ENCODE results near the gene WDR12.
"Not testable (repeated sequence)": the region's sequence is repeated elsewhere in the genome, so short reads cannot be mapped to it uniquely, and the experiment has no call there.

WDR12 gene

GRCh38 chr2:202910698-202911097, 775 bp downstream of the WDR12 start:
- no peak overlapping the region for H2AK5ac ChIP-seq (ENCODE audit: low read length)
- H4K8ac ChIP-seq (ENCODE audit: low read depth, low read length) = no peak overlapping the region
- no peak overlapping the region for H3K23ac ChIP-seq (ENCODE audit: low read length)
- no peak overlapping the region for H2BK120ac ChIP-seq (ENCODE audit: low read depth, low read length)
- H3K4me2 ChIP-seq (ENCODE audit: low read length) = peak overlapping the region; percentile 15
- H3K27me3 ChIP-seq (ENCODE audit: insufficient read depth, low read length, poor library complexity) = no peaks in the 10 kb centered on the region
- peak overlapping the region; percentile 60 for H3K9ac ChIP-seq (ENCODE audit: low read length)
- no peak overlapping the region for H4K5ac ChIP-seq (ENCODE audit: low read length)
- DNase-seq = no peak
- no peak overlapping the region for H3K18ac ChIP-seq (ENCODE audit: low read length)
- H3K27ac ChIP-seq (ENCODE audit: low read depth, low read length) = no peak overlapping the region
- H2BK15ac ChIP-seq (replicated peaks; ENCODE audit: low read depth) = no peak overlapping the region
- no CpG with 5 or more reads among the region's 3 CpGs for WGBS (ENCODE audit: extremely low coverage, insufficient coverage, low lambda C conversion rate)
- H3K56ac ChIP-seq (ENCODE audit: low read length) = peak overlapping the region; percentile 65
- H2BK5ac ChIP-seq (ENCODE audit: low read length) = no peak overlapping the region
- no peaks in the 10 kb centered on the region for H3K79me1 ChIP-seq (ENCODE audit: low read length)
- H3K4me1 ChIP-seq (ENCODE audit: control insufficient read depth, low read depth, low read length) = no peaks in the 10 kb centered on the region
- no peaks in the 10 kb centered on the region for H3K36me3 ChIP-seq (ENCODE audit: control insufficient read depth, insufficient read depth, low read length)
- H3K4me3 ChIP-seq (ENCODE audit: low read length) = peak overlapping the region; percentile 41
- no peak overlapping the region for H3K4ac ChIP-seq (ENCODE audit: low read depth, low read length)
- H3K79me2 ChIP-seq (ENCODE audit: control insufficient read depth, insufficient read depth, low read length) = peaks cover 36% of the 10 kb centered on the region

GRCh38 chr2:202910250-202910649, 1.2 kb downstream of the WDR12 start:
- H3K18ac ChIP-seq (ENCODE audit: low read length); H2BK5ac ChIP-seq (ENCODE audit: low read length); DNase-seq; H3K4ac ChIP-seq (ENCODE audit: low read depth, low read length); H3K4me3 ChIP-seq (ENCODE audit: low read length); H3K4me1 ChIP-seq (ENCODE audit: control insufficient read depth, low read depth, low read length); H3K27me3 ChIP-seq (ENCODE audit: insufficient read depth, low read length, poor library complexity); H3K56ac ChIP-seq (ENCODE audit: low read length); H2AK5ac ChIP-seq (ENCODE audit: low read length); H3K36me3 ChIP-seq (ENCODE audit: control insufficient read depth, insufficient read depth, low read length); H3K79me1 ChIP-seq (ENCODE audit: low read length); H3K4me2 ChIP-seq (ENCODE audit: low read length); H3K9ac ChIP-seq (ENCODE audit: low read length); H4K5ac ChIP-seq (ENCODE audit: low read length); H3K27ac ChIP-seq (ENCODE audit: low read depth, low read length); H2BK15ac ChIP-seq (replicated peaks; ENCODE audit: low read depth); H4K8ac ChIP-seq (ENCODE audit: low read depth, low read length); H2BK120ac ChIP-seq (ENCODE audit: low read depth, low read length); H3K23ac ChIP-seq (ENCODE audit: low read length): not testable (repeated sequence)
- no CpG with 5 or more reads among the region's 5 CpGs for WGBS (ENCODE audit: extremely low coverage, insufficient coverage, low lambda C conversion rate)
- H3K79me2 ChIP-seq (ENCODE audit: control insufficient read depth, insufficient read depth, low read length) = peaks cover 36% of the 10 kb centered on the region

- no CpG with 5 or more reads among the region's 6 CpGs for WGBS (ENCODE audit: extremely low coverage, insufficient coverage, low lambda C conversion rate)
- no peak overlapping the region for H3K4me3 ChIP-seq (ENCODE audit: low read length)
- H4K8ac ChIP-seq (ENCODE audit: low read depth, low read length) = no peak overlapping the region
- no peaks in the 10 kb centered on the region for H3K36me3 ChIP-seq (ENCODE audit: control insufficient read depth, insufficient read depth, low read length)
- no peaks in the 10 kb centered on the region for H3K4me1 ChIP-seq (ENCODE audit: control insufficient read depth, low read depth, low read length)
- no peak overlapping the region for H3K27ac ChIP-seq (ENCODE audit: low read depth, low read length)
- H3K27me3 ChIP-seq (ENCODE audit: insufficient read depth, low read length, poor library complexity) = no peaks in the 10 kb centered on the region
- H3K9ac ChIP-seq (ENCODE audit: low read length) = no peak overlapping the region
- H2BK15ac ChIP-seq (replicated peaks; ENCODE audit: low read depth) = no peak overlapping the region
- H4K5ac ChIP-seq (ENCODE audit: low read length) = no peak overlapping the region
- no peak overlapping the region for H3K23ac ChIP-seq (ENCODE audit: low read length)
- H3K18ac ChIP-seq (ENCODE audit: low read length) = no peak overlapping the region
- H2AK5ac ChIP-seq (ENCODE audit: low read length) = no peak overlapping the region
- no peak overlapping the region for H3K4me2 ChIP-seq (ENCODE audit: low read length)
- H2BK120ac ChIP-seq (ENCODE audit: low read depth, low read length) = no peak overlapping the region
- H3K56ac ChIP-seq (ENCODE audit: low read length) = no peak overlapping the region
- DNase-seq = no peak
- no peaks in the 10 kb centered on the region for H3K79me1 ChIP-seq (ENCODE audit: low read length)
- no peak overlapping the region for H3K4ac ChIP-seq (ENCODE audit: low read depth, low read length)
- H3K79me2 ChIP-seq (ENCODE audit: control insufficient read depth, insufficient read depth, low read length) = peaks cover 36% of the 10 kb centered on the region
- no peak overlapping the region for H2BK5ac ChIP-seq (ENCODE audit: low read length)
These were observed 1.9 kb downstream of the WDR12 start for GRCh38 chr2:202909394-202910192.

GRCh38 chr2:202908186-202908585, 3.3 kb downstream of the WDR12 start:
- WGBS (ENCODE audit: extremely low coverage, insufficient coverage, low lambda C conversion rate) = no CpG with 5 or more reads among the region's 5 CpGs
- no peak overlapping the region for H2BK120ac ChIP-seq (ENCODE audit: low read depth, low read length)
- H3K4me2 ChIP-seq (ENCODE audit: low read length) = no peak overlapping the region
- H2BK15ac ChIP-seq (replicated peaks; ENCODE audit: low read depth) = no peak overlapping the region
- no peak overlapping the region for H3K4me3 ChIP-seq (ENCODE audit: low read length)
- no peak overlapping the region for H3K56ac ChIP-seq (ENCODE audit: low read length)
- H3K18ac ChIP-seq (ENCODE audit: low read length) = no peak overlapping the region
- H3K79me1 ChIP-seq (ENCODE audit: low read length) = no peaks in the 10 kb centered on the region
- H3K23ac ChIP-seq (ENCODE audit: low read length) = no peak overlapping the region
- H3K9ac ChIP-seq (ENCODE audit: low read length) = no peak overlapping the region
- H3K27me3 ChIP-seq (ENCODE audit: insufficient read depth, low read length, poor library complexity) = no peaks in the 10 kb centered on the region
- H4K8ac ChIP-seq (ENCODE audit: low read depth, low read length) = no peak overlapping the region
- H3K4ac ChIP-seq (ENCODE audit: low read depth, low read length) = no peak overlapping the region
- no peaks in the 10 kb centered on the region for H3K4me1 ChIP-seq (ENCODE audit: control insufficient read depth, low read depth, low read length)
- no peak overlapping the region for H3K27ac ChIP-seq (ENCODE audit: low read depth, low read length)
- H4K5ac ChIP-seq (ENCODE audit: low read length) = no peak overlapping the region
- H3K79me2 ChIP-seq (ENCODE audit: control insufficient read depth, insufficient read depth, low read length) = peaks cover 37% of the 10 kb centered on the region
- no peaks in the 10 kb centered on the region for H3K36me3 ChIP-seq (ENCODE audit: control insufficient read depth, insufficient read depth, low read length)
- H2BK5ac ChIP-seq (ENCODE audit: low read length) = no peak overlapping the region
- H2AK5ac ChIP-seq (ENCODE audit: low read length) = no peak overlapping the region
- no peak for DNase-seq

- H3K56ac ChIP-seq (ENCODE audit: low read length); H3K4ac ChIP-seq (ENCODE audit: low read depth, low read length); H2BK120ac ChIP-seq (ENCODE audit: low read depth, low read length); H3K27ac ChIP-seq (ENCODE audit: low read depth, low read length); H3K18ac ChIP-seq (ENCODE audit: low read length); H3K36me3 ChIP-seq (ENCODE audit: control insufficient read depth, insufficient read depth, low read length); H4K8ac ChIP-seq (ENCODE audit: low read depth, low read length); H2BK5ac ChIP-seq (ENCODE audit: low read length); H3K4me2 ChIP-seq (ENCODE audit: low read length); H2AK5ac ChIP-seq (ENCODE audit: low read length); H4K5ac ChIP-seq (ENCODE audit: low read length); H3K4me1 ChIP-seq (ENCODE audit: control insufficient read depth, low read depth, low read length); H3K79me1 ChIP-seq (ENCODE audit: low read length); DNase-seq; H3K9ac ChIP-seq (ENCODE audit: low read length); H2BK15ac ChIP-seq (replicated peaks; ENCODE audit: low read depth); H3K27me3 ChIP-seq (ENCODE audit: insufficient read depth, low read length, poor library complexity); H3K23ac ChIP-seq (ENCODE audit: low read length); H3K4me3 ChIP-seq (ENCODE audit: low read length): not testable (repeated sequence)
- H3K79me2 ChIP-seq (ENCODE audit: control insufficient read depth, insufficient read depth, low read length) = peaks cover 29% of the 10 kb centered on the region
These were observed 6.0 kb downstream of the WDR12 start for GRCh38 chr2:202905507-202905906.

GRCh38 chr2:202885190-202885589, 26.3 kb downstream of the WDR12 start:
- Histone ChIP-seq H3K4ac (ENCODE audit: low read depth, low read length) (no peak overlapping the region), H3K4me3 (ENCODE audit: low read length) (no peak overlapping the region), H3K4me2 (ENCODE audit: low read length) (no peak overlapping the region), H4K8ac (ENCODE audit: low read depth, low read length) (no peak overlapping the region), H4K5ac (ENCODE audit: low read length) (no peak overlapping the region), H3K56ac (ENCODE audit: low read length) (no peak overlapping the region), H2BK5ac (ENCODE audit: low read length) (no peak overlapping the region), H2AK5ac (ENCODE audit: low read length) (no peak overlapping the region), H3K4me1 (ENCODE audit: control insufficient read depth, low read depth, low read length) (no peaks in the 10 kb centered on the region), H3K27me3 (ENCODE audit: insufficient read depth, low read length, poor library complexity) (no peaks in the 10 kb centered on the region), H3K79me1 (ENCODE audit: low read length) (no peaks in the 10 kb centered on the region), H3K36me3 (ENCODE audit: control insufficient read depth, insufficient read depth, low read length) (no peaks in the 10 kb centered on the region), H2BK120ac (ENCODE audit: low read depth, low read length) (no peak overlapping the region), H3K27ac (ENCODE audit: low read depth, low read length) (no peak overlapping the region), H3K23ac (ENCODE audit: low read length) (no peak overlapping the region), H3K9ac (ENCODE audit: low read length) (no peak overlapping the region), H3K18ac (ENCODE audit: low read length) (no peak overlapping the region), H2BK15ac (replicated peaks; ENCODE audit: low read depth) (no peak overlapping the region), H3K79me2 (ENCODE audit: control insufficient read depth, insufficient read depth, low read length) (no peaks in the 10 kb centered on the region)
- no peak for DNase-seq
- no CpG with 5 or more reads among the region's 7 CpGs for WGBS (ENCODE audit: extremely low coverage, insufficient coverage, low lambda C conversion rate)
